CD4-positive, alpha-beta T cell treated with Interleukin-15 for 4 hours (primary cell): ENCODE data around the gene DRAM1.
"Not testable (repeated sequence)": the region's sequence is repeated elsewhere in the genome, so short reads cannot be mapped to it uniquely, and the experiment has no call there.

Source experiments
- DNase-seq: peaks from one replicate; pipeline ENCODE4 v3.0.0-alpha.2; 2020; ENCODE audit warnings: low spot score

The DRAM1 gene

GRCh38 chr12:101906226-101906625 is 28.8 kb downstream of the DRAM1 start:
- DNase-seq: no peak

GRCh38 chr12:101908395-101908794 is 31.0 kb downstream of the DRAM1 start:
- no peak for DNase-seq

GRCh38 chr12:101909646-101910045 is 32.3 kb downstream of the DRAM1 start:
- no peak for DNase-seq

GRCh38 chr12:101915841-101916240 is 38.5 kb downstream of the DRAM1 start:
- DNase-seq: no peak

GRCh38 chr12:101918805-101919204 is 41.4 kb downstream of the DRAM1 start:
- not testable (repeated sequence) for DNase-seq

GRCh38 chr12:101919447-101919846 is 42.1 kb downstream of the DRAM1 start:
- no peak for DNase-seq

GRCh38 chr12:101920906-101921305 is 43.5 kb downstream of the DRAM1 start:
- no peak for DNase-seq

GRCh38 chr12:101923045-101923718 is 45.8 kb downstream of the DRAM1 start:
- DNase-seq: no peak

GRCh38 chr12:101924618-101925017 is 47.2 kb downstream of the DRAM1 start:
- DNase-seq: no peak

- no peak for DNase-seq
Observed at GRCh38 chr12:101925361-101925760, 48.0 kb downstream of the DRAM1 start.

- no peak for DNase-seq
Observed at GRCh38 chr12:101925935-101926334, 48.6 kb downstream of the DRAM1 start.

GRCh38 chr12:101927036-101927435 is 49.7 kb downstream of the DRAM1 start:
- no peak for DNase-seq

- DNase-seq: no peak
Observed at GRCh38 chr12:101927999-101928398, 50.6 kb downstream of the DRAM1 start.

GRCh38 chr12:101928556-101928955 is 51.2 kb downstream of the DRAM1 start:
- no peak for DNase-seq

- DNase-seq: no peak
Observed at GRCh38 chr12:101929365-101930041, 52.1 kb downstream of the DRAM1 start.

- DNase-seq: no peak
Observed at GRCh38 chr12:101931498-101932326, 54.3 kb downstream of the DRAM1 start.

GRCh38 chr12:101933866-101934514 is 56.6 kb downstream of the DRAM1 start:
- DNase-seq: no peak

- no peak for DNase-seq
Observed at GRCh38 chr12:101935890-101936746, 58.7 kb downstream of the DRAM1 start.

- DNase-seq: no peak
Observed at GRCh38 chr12:101939306-101939705, 61.9 kb downstream of the DRAM1 start.

- DNase-seq: peak; percentile 65
Observed at GRCh38 chr12:101939856-101940265, 62.5 kb downstream of the DRAM1 start.

- no peak for DNase-seq
Observed at GRCh38 chr12:101940400-101940950, 63.1 kb downstream of the DRAM1 start.
